Measurements from ENCODE around the gene ST8SIA2.

Gene ST8SIA2

DNA sequence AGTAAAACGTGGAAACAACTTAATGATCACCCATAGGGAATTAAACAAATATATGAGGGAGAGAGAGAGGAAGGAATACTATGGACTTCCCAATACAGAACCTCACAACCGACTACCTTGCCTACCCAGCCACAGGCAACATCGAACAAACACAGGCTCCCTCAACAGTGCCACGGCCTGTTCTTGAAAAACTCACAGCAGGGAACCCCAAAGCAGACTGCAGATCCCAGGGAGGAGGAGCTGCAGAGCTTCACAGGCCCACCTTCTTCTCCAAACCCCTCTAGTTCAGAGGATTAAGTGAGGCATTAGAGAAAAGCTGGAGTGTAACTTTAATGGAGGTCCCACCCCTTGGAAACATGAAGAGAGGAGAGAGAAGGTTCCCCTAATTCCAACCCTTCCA is 110.2 kb downstream of the ST8SIA2 start:
- no peak for TF ChIP-seq CTCF (conservative IDR thresholded peaks at IDR 0.05)
- no peak overlapping the region for H3K27ac ChIP-seq

GRCh38 chr15:92505611-92506010 is 111.9 kb downstream of the ST8SIA2 start:
- no peak overlapping the region for H3K27ac ChIP-seq
- no peak for TF ChIP-seq CTCF (conservative IDR thresholded peaks at IDR 0.05)

- no peak for TF ChIP-seq CTCF (conservative IDR thresholded peaks at IDR 0.05)
Measured at GRCh38 chr15:92506506-92506905, 112.8 kb downstream of the ST8SIA2 start.

DNA sequence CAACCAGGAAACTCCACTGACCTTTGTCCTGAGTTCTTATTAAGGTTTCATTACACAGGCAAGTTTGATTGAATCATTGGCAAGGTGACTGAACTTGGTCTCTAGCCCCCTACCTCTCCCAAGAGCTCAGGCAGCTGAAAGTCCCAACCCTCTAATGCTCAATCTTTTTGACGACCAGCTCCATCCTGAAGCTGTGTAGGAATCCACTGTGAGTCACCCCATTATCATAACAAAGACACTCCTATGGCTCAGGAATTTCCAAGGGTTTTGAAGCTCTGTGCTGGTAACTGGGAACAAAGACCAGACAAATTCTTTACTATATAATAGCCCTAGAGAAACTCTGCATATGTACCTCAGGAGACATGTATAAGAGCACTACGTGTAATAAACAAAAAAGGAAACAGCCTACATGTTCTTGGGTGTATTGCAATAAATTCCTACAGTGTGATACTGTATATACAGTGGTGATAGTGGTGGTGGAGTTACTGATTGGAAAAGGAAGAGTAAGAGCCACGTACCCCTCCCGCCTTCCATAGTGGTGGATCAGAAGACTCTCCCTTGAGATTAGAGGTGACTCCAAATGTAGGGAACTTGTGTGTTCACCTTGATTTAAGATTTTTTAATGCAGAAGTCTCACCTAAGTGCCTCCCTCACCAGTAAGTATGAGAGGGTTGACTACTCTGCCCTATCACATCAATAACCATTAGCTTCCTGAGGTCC is 116.6 kb downstream of the ST8SIA2 start:
- no peak overlapping the region for H3K27ac ChIP-seq
- TF ChIP-seq CTCF (conservative IDR thresholded peaks at IDR 0.05), result no peak

More at GRCh38 chr15:92506506-92506905, 112.8 kb downstream of the ST8SIA2 start:
- no peak overlapping the region for H3K27ac ChIP-seq

Measured in VCaP (cell line).